Psoas muscle (tissue), 8 donors: Measurements from ENCODE around the gene SYNM. TPM values are rescaled to one million over a fixed set of nuclear protein-coding genes. Genes with fewer than 3 reads are reported as not detected.

ENCODE experiments used
- ATAC-seq, 4 donors: fragments of 200-7000 bp; cut with Tn5 transposase; one replicate each; pipeline ENCODE4 v1.9.1; 2020; ENCODE audit warnings: moderate library complexity in 3 of 4, mild to moderate bottlenecking in 2 of 4
- DNase-seq, 2 donors: peaks; one replicate each; pipeline ENCODE4 v3.0.0-alpha.2; 2020
- H3K27ac ChIP-seq: fragments of 200-600 bp; one replicate; pipeline ENCODE4 v1.8.0; 2022
- H3K27me3 ChIP-seq, 3 donors: fragments of 200-600 bp in 1 of 3; one replicate each; pipeline versions ENCODE4 v1.6.1 to v1.8.0; 2013 to 2022; ENCODE audit warnings: low read length in 2 of 3, mild to moderate bottlenecking in 2 of 3, moderate library complexity in 1 of 3; ENCODE audit not compliant: insufficient read depth in 3 of 3
- H3K36me3 ChIP-seq, 2 donors: fragments of 200-600 bp in 1 of 2; one replicate each; pipeline versions ENCODE4 v1.6.1 to v1.8.0; 2013 to 2022; ENCODE audit warnings: low read depth in 1 of 2, mild to moderate bottlenecking in 1 of 2, moderate library complexity in 1 of 2; ENCODE audit not compliant: insufficient read depth in 1 of 2
- H3K4me1 ChIP-seq: fragments of 200-600 bp; one replicate; pipeline ENCODE4 v1.8.0; 2022
- H3K4me3 ChIP-seq: fragments of 200-600 bp; one replicate; pipeline ENCODE4 v1.8.0; 2022; ENCODE audit warnings: mild to moderate bottlenecking
- H3K9me3 ChIP-seq: fragments of 200-600 bp; one replicate; pipeline ENCODE4 v1.8.0; 2022
- CTCF ChIP-seq: fragments of 200-600 bp; IDR thresholded peaks from one replicate; pipeline ENCODE4 v1.8.0; 2022; ENCODE audit warnings: antibody characterized with exemption
- whole genome bisulfite sequencing, 3 donors: extraction: QIAGEN DNeasy Blood & Tissue Kit; methylation state at CpG; one replicate each; pipeline versions ENCODE4 v1.1.6 to v1.1.7; 2013; 5-methylcytosine and 5-hydroxymethylcytosine counted together
- intact Hi-C, 2 donors: fragments of 100-400 bp; cut with DNase I; formaldehyde crosslinking; loops; one replicate each; pipeline versions ENCODE4 v1.11.0 to v1.14.2; 2022
- polyA plus RNA-seq, 3 donors: library from polyadenylated mRNA; stranded (reverse); fragments of 200-250 nt; gene quantifications; one replicate each; pipeline ENCODE4 v1.2.3, GENCODE V29; 2013
- total RNA-seq, 4 donors: library from RNA; stranded (reverse); fragmentation: NEBNext Ultra II Directional in 2 of 4; extraction: Animal tissue kit (Norgen Biotek cat#: 25700) in 2 of 4; gene quantifications; one replicate each; pipeline versions ENCODE4 v1.2.1 to v1.2.4, GENCODE V29; 2021 to 2023
- donor health status: healthy with polysubstance abuse.
- donor health status: DM: no; HTN: no; CAD: no; lungs with moderate emphysema.
- donor health status: Bipolar disorder and iron deficiency.
- donor health status: healthy.
- donor health status: DM: yes; HTN: yes; CAD: no.
- donor health status: DM: no; HTN: no; CAD: no.
- donor health status: DM: no; HTN: no; CAD: no.
- donor health status: DM: yes; HTN: yes; CAD: no.

SYNM gene
- total and polyA plus RNA-seq, 7 donors, result 77.5 to 380 (median 291) TPM

GRCh38 chr15:99177679-99178078, 72.8 kb downstream of the SYNM start:
- Histone ChIP-seq H3K9me3 (no peaks in the 10 kb centered on the region), H3K4me1 (peaks cover 82% of the 10 kb centered on the region), H3K36me3 (no peaks in the 10 kb centered on the region), H3K4me3 (no peak overlapping the region), H3K27me3 (no peaks in the 10 kb centered on the region), H3K27ac (peak overlapping the region; percentile 94)
- intact Hi-C loops, result loop anchor here in 1 of 2 donors (5.0 kb wide), 1 partner anchor 70 kb away; the partner anchor contains the start of gene SYNM
- no peak for ATAC-seq
- WGBS, 3 donors, result 57 to 86% (median 67%) methylated on average over 2 of the region's 2 CpGs
- no peak for DNase-seq
- TF ChIP-seq CTCF, result no peak

GRCh38 chr15:99180086-99180963, 75.4 kb downstream of the SYNM start:
- Histone ChIP-seq H3K27me3 (no peaks in the 10 kb centered on the region), H3K27ac (peak overlapping the region; percentile 89), H3K36me3 (no peaks in the 10 kb centered on the region), H3K4me1 (peaks cover 70% of the 10 kb centered on the region), H3K4me3 (no peak overlapping the region), H3K9me3 (no peaks in the 10 kb centered on the region)
- intact Hi-C loops, result no loop called here
- TF ChIP-seq CTCF, result no peak
- WGBS, 3 donors, result 65 to 77% (median 73%) methylated on average over 3 of the region's 3 CpGs
- ATAC-seq (peak in 1 of 4 donors; percentile 70), DNase-seq (no peak)

GRCh38 chr15:99180964-99181306, 76.1 kb downstream of the SYNM start:
- Histone ChIP-seq H3K27me3 (no peaks in the 10 kb centered on the region), H3K36me3 (no peaks in the 10 kb centered on the region), H3K4me3 (peak overlapping the region; percentile 20), H3K27ac (peak overlapping the region; percentile 89), H3K9me3 (no peaks in the 10 kb centered on the region), H3K4me1 (peaks cover 65% of the 10 kb centered on the region)
- no peak for TF ChIP-seq CTCF
- ATAC-seq (no peak), DNase-seq (no peak)
- intact Hi-C loops, result no loop called here
- WGBS, 3 donors, result 86 to 93% (median 92%) methylated on average over 2 of the region's 2 CpGs

- Histone ChIP-seq H3K27ac (peak overlapping the region; percentile 89), H3K4me1 (peaks cover 59% of the 10 kb centered on the region), H3K9me3 (no peaks in the 10 kb centered on the region), H3K27me3 (no peaks in the 10 kb centered on the region), H3K4me3 (peak overlapping the region; percentile 29), H3K36me3 (no peaks in the 10 kb centered on the region)
- 3 to 15% (median 5%) methylated on average over 4 of the region's 4 CpGs for WGBS, 3 donors
- intact Hi-C loops, result no loop called here
- ATAC-seq, result peak; percentile 89 to 92 (median 92)
- no peak for TF ChIP-seq CTCF
- DNase-seq, result peak; percentile 66 to 88
Observed at GRCh38 chr15:99181545-99181971, 76.7 kb downstream of the SYNM start.
